H1 (cell line): ENCODE results near the gene CTNND2. TPM values are rescaled to one million over a fixed set of nuclear protein-coding genes. Genes with fewer than 3 reads are reported as not detected.

ENCODE experiments used
- CTCF ChIA-PET: fragments of 300-600 bp; sonication (Branson Sonifier 250); formaldehyde crosslinking; loops from one replicate; lab custom pipeline; 2021; ENCODE audit not compliant: partially characterized antibody; lab: Charles Lee
- POLR2A ChIA-PET: fragments of 300-600 bp; sonication (Branson Sonifier 250); formaldehyde crosslinking; loops from one replicate; lab custom pipeline; 2021; ENCODE audit warnings: inconsistent platforms; ENCODE audit not compliant: partially characterized antibody; lab: Charles Lee
- DNase-seq, 2 experiments: peaks; one replicate each; pipeline versions ENCODE4 v3.0.0 to v3.0.0-alpha.2; 2010 to 2022; ENCODE audit warnings: low spot score in 2 of 2, low read depth in 1 of 2, mixed read lengths in 1 of 2
- FAIRE-seq: peaks from 2 replicates; lab custom pipeline; 2011; peaks lifted over from hg19 to GRCh38; lab: Jason Lieb, UNC
- H2AFZ ChIP-seq: 2 replicates; pipeline ENCODE4 v1.8.1; 2012; ENCODE audit warnings: low read length, inconsistent platforms
- H2AK5ac ChIP-seq: 2 replicates; pipeline ENCODE4 v1.6.1; 2013; ENCODE audit warnings: low read depth, low read length
- H2BK120ac ChIP-seq: replicated peaks from 2 replicates; pipeline ENCODE3; 2013; ENCODE audit warnings: low read depth, low read length, inconsistent platforms
- H2BK12ac ChIP-seq: 2 replicates; pipeline ENCODE4 v1.6.1; 2013; ENCODE audit warnings: low read depth, low read length
- H2BK15ac ChIP-seq: 2 replicates; pipeline ENCODE4 v1.6.1; 2013; ENCODE audit warnings: low read length
- H2BK20ac ChIP-seq: 2 replicates; pipeline ENCODE4 v1.6.1; 2013; ENCODE audit warnings: low read length
- H2BK5ac ChIP-seq: 2 replicates; pipeline ENCODE4 v1.6.1; 2013; ENCODE audit warnings: low read depth, low read length
- H3K14ac ChIP-seq: 2 replicates; pipeline ENCODE4 v1.6.1; 2013; ENCODE audit warnings: inconsistent platforms; ENCODE audit not compliant: insufficient read length
- H3K18ac ChIP-seq: 2 replicates; pipeline ENCODE4 v1.6.1; 2013; ENCODE audit warnings: low read length; ENCODE audit errors: extremely low read depth
- H3K23ac ChIP-seq: 2 replicates; pipeline ENCODE4 v1.6.1; 2013; ENCODE audit warnings: inconsistent platforms; ENCODE audit not compliant: insufficient read length
- H3K23me2 ChIP-seq: 2 replicates; pipeline ENCODE4 v1.6.1; 2013; ENCODE audit warnings: low read depth, low read length
- H3K27ac ChIP-seq: 2 replicates; pipeline ENCODE4 v1.6.1; 2011; ENCODE audit warnings: low read depth, low read length, inconsistent platforms
- H3K27me3 ChIP-seq, 4 experiments: replicated peaks in 1 of 4; 1 replicate in 1 of 4; 2 replicates in 3 of 4; pipeline versions ENCODE4 v1.6.1 to v1.8.1; 2011 to 2013; ENCODE audit warnings: low read length in 3 of 4, mild to moderate bottlenecking in 3 of 4, inconsistent platforms in 2 of 4, mixed read lengths in 2 of 4, moderate library complexity in 1 of 4; ENCODE audit not compliant: control insufficient read depth in 3 of 4, insufficient read depth in 3 of 4; ENCODE audit errors: extremely low read depth in 1 of 4
- H3K36me3 ChIP-seq, 4 experiments: 2 replicates each; pipeline versions ENCODE4 v1.6.1 to v1.8.1; 2011 to 2013; ENCODE audit warnings: mild to moderate bottlenecking in 4 of 4, low read length in 3 of 4, moderate library complexity in 2 of 4, control low read depth in 1 of 4, inconsistent platforms in 1 of 4; ENCODE audit not compliant: insufficient read depth in 4 of 4, control insufficient read depth in 2 of 4
- H3K4ac ChIP-seq: replicated peaks from 2 replicates; pipeline ENCODE3; 2013; ENCODE audit warnings: low read length, low read depth, mixed read lengths, inconsistent platforms; ENCODE audit not compliant: insufficient read length
- H3K4me1 ChIP-seq, 4 experiments: replicated peaks in 1 of 4; 1 replicate in 1 of 4; 2 replicates in 3 of 4; pipeline versions ENCODE4 v1.6.1 to v1.8.1; 2011 to 2013; ENCODE audit warnings: low read length in 3 of 4, inconsistent platforms in 2 of 4, mixed read lengths in 1 of 4; ENCODE audit not compliant: insufficient read depth in 4 of 4, control insufficient read depth in 3 of 4
- H3K4me2 ChIP-seq, 2 experiments: 2 replicates each; pipeline versions ENCODE4 v1.6.1 to v1.8.1; 2011 to 2013; ENCODE audit warnings: low read depth in 2 of 2, low read length in 2 of 2, control low read depth in 1 of 2, inconsistent platforms in 1 of 2, mild to moderate bottlenecking in 1 of 2; ENCODE audit not compliant: insufficient read depth in 1 of 2
- H3K4me3 ChIP-seq, 4 experiments: fragments of 200-600, 300-600 bp in 1 of 4; sonication (generic), shearing (Covaris generic), sonication (Bioruptor Twin) in 1 of 4; 2 replicates each; pipeline versions ENCODE4 v1.5.1 to v1.8.1; 2011 to 2016; ENCODE audit warnings: low read length in 4 of 4, low read depth in 3 of 4, control low read depth in 2 of 4, inconsistent platforms in 2 of 4, mild to moderate bottlenecking in 2 of 4, mixed read lengths in 1 of 4, moderate library complexity in 1 of 4; ENCODE audit not compliant: insufficient read depth in 2 of 4; ENCODE audit errors: extremely low read depth in 1 of 4
- H3K56ac ChIP-seq: replicated peaks from 2 replicates; pipeline ENCODE3; 2013; ENCODE audit warnings: low read depth, mild to moderate bottlenecking, mixed read lengths, low read length, inconsistent platforms; ENCODE audit not compliant: insufficient read length
- H3K79me1 ChIP-seq: 2 replicates; pipeline ENCODE4 v1.6.1; 2013; ENCODE audit warnings: low read depth, low read length, control low read depth
- H3K79me2 ChIP-seq, 2 experiments: 2 replicates each; pipeline versions ENCODE4 v1.6.1 to v1.8.1; 2012 to 2013; ENCODE audit warnings: low read length in 2 of 2, mild to moderate bottlenecking in 2 of 2, inconsistent platforms in 1 of 2; ENCODE audit not compliant: insufficient read depth in 2 of 2, control insufficient read depth in 1 of 2
- H3K9ac ChIP-seq, 4 experiments: replicated peaks in 1 of 4; 1 replicate in 1 of 4; 2 replicates in 3 of 4; pipeline versions ENCODE4 v1.6.1 to v1.8.1; 2011 to 2013; ENCODE audit warnings: low read depth in 3 of 4, low read length in 3 of 4, control low read depth in 2 of 4, mild to moderate bottlenecking in 2 of 4, moderate library complexity in 2 of 4, inconsistent platforms in 1 of 4; ENCODE audit errors: extremely low read depth in 1 of 4
- H3K9me3 ChIP-seq, 2 experiments: 2 replicates each; pipeline versions ENCODE4 v1.6.1 to v1.8.1; 2012 to 2013; ENCODE audit warnings: mild to moderate bottlenecking in 2 of 2, moderate library complexity in 2 of 2, control low read depth in 1 of 2, inconsistent platforms in 1 of 2, low read depth in 1 of 2, low read length in 1 of 2, mixed read lengths in 1 of 2; ENCODE audit not compliant: insufficient read depth in 2 of 2
- H4K20me1 ChIP-seq, 2 experiments: replicated peaks in 1 of 2; 2 replicates each; pipeline versions ENCODE3 to v1.8.1; 2011 to 2013; ENCODE audit warnings: inconsistent platforms in 2 of 2, low read length in 2 of 2, mild to moderate bottlenecking in 1 of 2; ENCODE audit not compliant: insufficient read depth in 2 of 2, control insufficient read depth in 1 of 2
- H4K5ac ChIP-seq: 2 replicates; pipeline ENCODE4 v1.6.1; 2013; ENCODE audit warnings: low read length, low read depth, mixed read lengths, inconsistent platforms; ENCODE audit not compliant: insufficient read length
- H4K8ac ChIP-seq: 2 replicates; pipeline ENCODE4 v1.8.0; 2013; ENCODE audit warnings: mild to moderate bottlenecking, moderate library complexity, low read length, inconsistent platforms; ENCODE audit not compliant: insufficient read depth; ENCODE audit errors: extremely low read depth
- H4K91ac ChIP-seq: replicated peaks from 2 replicates; pipeline ENCODE3; 2013; ENCODE audit warnings: low read length, mixed read lengths, inconsistent platforms; ENCODE audit not compliant: insufficient read length
- ASH2L ChIP-seq: fragments of 200-600, 300-600 bp; sonication (generic); IDR thresholded peaks from one replicate; pipeline ENCODE4 v1.7.1; 2017; ENCODE audit warnings: low read length
- CBX5 ChIP-seq: fragments of 300-800, 300-1000 bp; sonication (generic); IDR thresholded peaks from 2 replicates; pipeline ENCODE4 v1.7.1; 2016; ENCODE audit warnings: antibody characterized with exemption, low read length, low read depth
- CHD2 ChIP-seq: IDR thresholded peaks from 2 replicates; pipeline ENCODE4 v1.6.1; 2012; ENCODE audit warnings: low read length, improper control_type of control experiment
- CREB1 ChIP-seq: IDR thresholded peaks from 2 replicates; pipeline ENCODE4 v1.6.1; 2012; ENCODE audit warnings: inconsistent platforms
- KDM1A ChIP-seq: fragments of 200-600, 300-600 bp; sonication (generic); IDR thresholded peaks from 2 replicates; pipeline ENCODE4 v1.7.1; 2016; ENCODE audit warnings: mild to moderate bottlenecking, low read length, borderline replicate concordance
- NRF1 ChIP-seq: IDR thresholded peaks from 2 replicates; pipeline ENCODE4 v1.6.1; 2011; ENCODE audit warnings: mild to moderate bottlenecking, low read depth, low read length, improper control_type of control experiment
- POLR2AphosphoS5 ChIP-seq: IDR thresholded peaks from 2 replicates; pipeline ENCODE4 v1.6.1; 2011; ENCODE audit warnings: low read depth, low read length
- SAP30 ChIP-seq: fragments of 300-600 bp; sonication (generic); IDR thresholded peaks from 2 replicates; pipeline ENCODE4 v1.7.1; 2012; ENCODE audit warnings: low read length, moderate library complexity, mild to moderate bottlenecking, inconsistent platforms; ENCODE audit not compliant: insufficient read depth, insufficient replicate concordance
- SIN3A ChIP-seq, 2 experiments: IDR thresholded peaks in 1 of 2; conservative IDR thresholded peaks in 1 of 2; 2 replicates each; pipeline ENCODE4 v1.6.1; 2011 to 2012; ENCODE audit warnings: low read length in 2 of 2, improper control_type of control experiment in 1 of 2, low read depth in 1 of 2, mild to moderate bottlenecking in 1 of 2
- WGBS, 2 experiments: shearing (Covaris generic) in 1 of 2; methylation state at CpG; one replicate each; pipeline versions ENCODE4 v1.1.6 to v1.1.7; 2013 to 2015; ENCODE audit warnings: low lambda C conversion rate in 2 of 2, mixed read lengths in 2 of 2, inconsistent platforms in 1 of 2, low coverage in 1 of 2, missing lambda C conversion rate in 1 of 2; ENCODE audit not compliant: insufficient replicate concordance in 2 of 2, insufficient coverage in 1 of 2, insufficient read length in 1 of 2; ENCODE audit errors: extremely low coverage in 1 of 2, missing lambda C conversion rate in 1 of 2; 5-methylcytosine and 5-hydroxymethylcytosine counted together
- polyA plus RNA-seq, 7 experiments: library from polyadenylated mRNA; depleted of rRNA in 3 of 7; stranded (reverse) in 5 of 7; unstranded in 2 of 7; fragments of >200 nt in 5 of 7; fragments of 200-250 nt in 2 of 7; gene quantifications; 1 replicate in 5 of 7; 2 replicates in 1 of 7; 4 replicates in 1 of 7; pipeline versions ENCODE4 v1.2.1 to v1.2.3, GENCODE V29; 2011 to 2013; ENCODE audit warnings: missing spikeins in 2 of 7, mixed read lengths in 2 of 7
- total RNA-seq: library from RNA; stranded (reverse); fragmentation: NEBNext Ultra II Directional; extraction: Animal tissue kit (Norgen Biotek cat#: 25700); gene quantifications from 2 replicates; pipeline ENCODE4 v1.2.1, GENCODE V29; 2021
- TF ChIP-seq, protein P1 (sequence below), 3 experiments: IDR thresholded peaks; 1 replicate in 2 of 3; 2 replicates in 1 of 3; pipeline versions ENCODE4 v1.5.1 to v1.6.1; 2011; ENCODE audit warnings: low read length in 3 of 3, mild to moderate bottlenecking in 3 of 3, inconsistent platforms in 2 of 3, low read depth in 1 of 3, moderate library complexity in 1 of 3; ENCODE audit not compliant: insufficient read depth in 1 of 3; ENCODE audit errors: control extremely low read depth in 1 of 3

Gene CTNND2
- total and polyA plus RNA-seq, 2 of the 8 experiments (the other 6 are each of a cell fraction or from before 2014, with no cell fraction given) = 7.4 to 14.2 TPM

DNA sequence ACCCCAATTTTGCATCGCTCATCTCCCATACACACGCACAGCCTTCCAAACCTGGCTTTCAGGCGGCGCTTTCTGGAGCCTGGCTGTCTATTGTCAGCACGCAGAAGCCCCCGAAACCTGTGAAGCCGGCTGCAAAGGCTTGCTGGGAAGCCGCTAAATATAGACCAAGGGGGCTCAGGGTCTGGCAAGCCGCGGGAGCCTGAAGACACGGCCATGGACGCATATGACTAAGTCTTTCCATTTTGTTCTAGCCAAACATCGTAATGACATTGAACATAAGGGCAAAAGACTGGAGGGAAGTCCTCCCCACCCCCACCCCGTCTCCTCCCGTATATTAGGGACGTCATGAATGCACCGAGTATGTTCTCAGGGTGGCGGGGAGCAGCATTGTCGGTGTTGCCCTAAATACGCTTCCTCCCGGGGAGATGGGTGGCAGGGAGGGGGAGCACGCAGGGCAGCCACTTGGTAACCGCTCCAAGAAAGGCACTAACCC is 1.1 kb downstream of the CTNND2 start:
- Histone ChIP-seq H4K5ac (no peak overlapping the region), H3K9ac (peak overlapping the region in 2 of 4 experiments; percentile 43 to 82; a peak in 2 of 7 replicates), H2BK20ac (no peak overlapping the region), H2BK5ac (no peak overlapping the region), H3K56ac (no peak overlapping the region), H3K23ac (no peak overlapping the region), H3K9me3 (no peaks in the 10 kb centered on the region), H3K4me2 (peak overlapping the region; percentile 95 to 97), H4K8ac (no peak overlapping the region), H3K4me1 (peaks cover 0 to 14% (median 7%) of the 10 kb centered on the region in 4 experiments), H2BK15ac (no peak overlapping the region), H2BK120ac (no peak overlapping the region), H2AK5ac (no peak overlapping the region), H2AFZ (peak overlapping the region; percentile 42; the same call in 1 of the 2 replicates), H3K27me3 (peaks cover 1 to 31% (median 22%) of the 10 kb centered on the region in 4 experiments), H2BK12ac (no peak overlapping the region), H3K4me3 (peak overlapping the region; percentile 70 to 87 (median 78)), H3K79me2 (peaks cover 0 to 13% of the 10 kb centered on the region in 2 experiments; a peak in 2 of 4 replicates), H4K91ac (no peak overlapping the region), H3K14ac (no peak overlapping the region), H3K79me1 (no peaks in the 10 kb centered on the region), H4K20me1 (peaks cover 0 to 5% of the 10 kb centered on the region in 2 experiments), H3K4ac (no peak overlapping the region), H3K36me3 (no peaks in the 10 kb centered on the region), H3K23me2 (peaks cover 10% of the 10 kb centered on the region), H3K18ac (no peak overlapping the region), H3K27ac (no peak overlapping the region)
- ChIA-PET CTCF (interaction anchor here (1.2 to 1.8 kb wide), 3 partner anchors 11 to 231 kb away, joined by 3 to 5 read pairs (median 5); no protein-coding TSS in a partner anchor), POLR2A (no interaction called here)
- DNase-seq (no peak), FAIRE-seq (no peak)
- WGBS, 2 experiments = 1% methylated on average over 22 of the region's 23 CpGs; no CpG with 5 or more reads in 1 of the 2 experiments
- no peak for TF ChIP-seq SAP30
- TF ChIP-seq NRF1 = no peak
- TF ChIP-seq, protein P1, sequence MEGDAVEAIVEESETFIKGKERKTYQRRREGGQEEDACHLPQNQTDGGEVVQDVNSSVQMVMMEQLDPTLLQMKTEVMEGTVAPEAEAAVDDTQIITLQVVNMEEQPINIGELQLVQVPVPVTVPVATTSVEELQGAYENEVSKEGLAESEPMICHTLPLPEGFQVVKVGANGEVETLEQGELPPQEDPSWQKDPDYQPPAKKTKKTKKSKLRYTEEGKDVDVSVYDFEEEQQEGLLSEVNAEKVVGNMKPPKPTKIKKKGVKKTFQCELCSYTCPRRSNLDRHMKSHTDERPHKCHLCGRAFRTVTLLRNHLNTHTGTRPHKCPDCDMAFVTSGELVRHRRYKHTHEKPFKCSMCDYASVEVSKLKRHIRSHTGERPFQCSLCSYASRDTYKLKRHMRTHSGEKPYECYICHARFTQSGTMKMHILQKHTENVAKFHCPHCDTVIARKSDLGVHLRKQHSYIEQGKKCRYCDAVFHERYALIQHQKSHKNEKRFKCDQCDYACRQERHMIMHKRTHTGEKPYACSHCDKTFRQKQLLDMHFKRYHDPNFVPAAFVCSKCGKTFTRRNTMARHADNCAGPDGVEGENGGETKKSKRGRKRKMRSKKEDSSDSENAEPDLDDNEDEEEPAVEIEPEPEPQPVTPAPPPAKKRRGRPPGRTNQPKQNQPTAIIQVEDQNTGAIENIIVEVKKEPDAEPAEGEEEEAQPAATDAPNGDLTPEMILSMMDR (IDR thresholded peaks at IDR 0.05; ENCODE audit: control extremely low read depth in 1 of 3, insufficient read depth in 1 of 3, low read depth in 1 of 3, low read length in 3 of 3) = no peak
- TF ChIP-seq ASH2L = peak; percentile 73
- no peak for TF ChIP-seq SIN3A (conservative IDR thresholded peaks at IDR 0.05 in 1 of 2, IDR thresholded peaks at IDR 0.05 in 1 of 2; ENCODE audit: low read depth in 1 of 2, low read length in 2 of 2)
- no peak for TF ChIP-seq CHD2
- TF ChIP-seq CBX5 = no peak
- TF ChIP-seq POLR2AphosphoS5 = no peak
- TF ChIP-seq KDM1A = no peak
- no peak for TF ChIP-seq CREB1
